Activated CD4-positive, alpha-beta T cell treated with anti-CD3 and anti-CD28 coated beads for 4 hours (primary cell): ENCODE results near the gene CRB2.

Experiments
- DNase-seq, 2 donors: peaks; one replicate each; pipeline ENCODE4 v3.0.0-alpha.2; 2020

Gene CRB2

GRCh38 chr9:123368023-123368422 is 12.0 kb downstream of the CRB2 start:
- DNase-seq = no peak

- DNase-seq = no peak
Observed at GRCh38 chr9:123368536-123369153, 12.6 kb downstream of the CRB2 start.

GRCh38 chr9:123369296-123369695 is 13.3 kb downstream of the CRB2 start:
- DNase-seq = no peak

GRCh38 chr9:123370108-123370507 is 14.1 kb downstream of the CRB2 start:
- no peak for DNase-seq

- DNase-seq = no peak
Observed at GRCh38 chr9:123370526-123371227, 14.7 kb downstream of the CRB2 start.

GRCh38 chr9:123371228-123371584 is 15.2 kb downstream of the CRB2 start:
- no peak for DNase-seq

GRCh38 chr9:123371805-123372590 is 16.0 kb downstream of the CRB2 start:
- DNase-seq = no peak

GRCh38 chr9:123372766-123373446 is 16.9 kb downstream of the CRB2 start:
- DNase-seq = no peak

GRCh38 chr9:123373447-123373923 is 17.5 kb downstream of the CRB2 start:
- DNase-seq = no peak

- no peak for DNase-seq
Observed at GRCh38 chr9:123373946-123374345, 17.9 kb downstream of the CRB2 start.

GRCh38 chr9:123375469-123376132 is 19.6 kb downstream of the CRB2 start:
- DNase-seq = no peak

GRCh38 chr9:123376218-123377071 is 20.4 kb downstream of the CRB2 start:
- no peak for DNase-seq

GRCh38 chr9:123377211-123377971 is 21.4 kb downstream of the CRB2 start:
- no peak for DNase-seq

GRCh38 chr9:123378025-123378424 is 22.0 kb downstream of the CRB2 start:
- DNase-seq = no peak

GRCh38 chr9:123378956-123379660 is 23.1 kb downstream of the CRB2 start:
- no peak for DNase-seq

GRCh38 chr9:123380852-123381705 is 25.1 kb downstream of the CRB2 start:
- DNase-seq = no peak

- DNase-seq = no peak
Observed at GRCh38 chr9:123382653-123383511, 26.9 kb downstream of the CRB2 start.

GRCh38 chr9:123383512-123384170 is 27.6 kb downstream of the CRB2 start:
- no peak for DNase-seq
